ES-I3 (cell line): ENCODE results near the gene RADX.

ENCODE experiments used
- H3K36me3 ChIP-seq: 2 replicates; pipeline ENCODE4 v1.6.1; 2013; ENCODE audit warnings: mild to moderate bottlenecking, low read length, control low read depth, moderate library complexity; ENCODE audit not compliant: insufficient read depth
- H3K4me1 ChIP-seq: 2 replicates; pipeline ENCODE4 v1.6.1; 2013; ENCODE audit warnings: mild to moderate bottlenecking, control low read depth, low read length; ENCODE audit not compliant: insufficient read depth
- H3K9ac ChIP-seq: 2 replicates; pipeline ENCODE4 v1.6.1; 2013; ENCODE audit warnings: low read depth, mild to moderate bottlenecking, low read length, moderate library complexity
- H3K9me3 ChIP-seq: 2 replicates; pipeline ENCODE4 v1.6.1; 2013; ENCODE audit warnings: mild to moderate bottlenecking, low read length, moderate library complexity; ENCODE audit not compliant: control insufficient read depth, insufficient read depth

The RADX gene

DNA sequence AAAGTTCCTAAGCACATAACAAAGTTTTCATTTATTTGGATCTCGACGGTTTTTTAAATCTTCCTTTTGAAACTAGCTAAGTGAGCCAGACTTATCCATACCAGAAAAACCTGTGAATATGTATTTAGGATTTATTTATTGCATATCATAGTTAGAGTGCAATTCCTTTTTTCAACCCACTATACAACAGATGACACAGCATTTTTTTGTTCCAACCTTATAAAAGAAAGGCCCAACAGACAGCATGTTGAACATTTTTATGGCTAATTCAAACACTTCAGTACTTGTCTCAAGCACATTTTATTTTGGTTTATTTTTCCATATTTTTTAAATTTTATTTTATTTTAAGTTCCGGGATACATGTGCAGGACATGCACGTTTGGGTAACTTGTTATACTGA lies 99.6 kb downstream of the RADX start:
- Histone ChIP-seq H3K36me3 (no peaks in the 10 kb centered on the region), H3K4me1 (no peaks in the 10 kb centered on the region), H3K9ac (no peak overlapping the region), H3K9me3 (no peaks in the 10 kb centered on the region)

DNA sequence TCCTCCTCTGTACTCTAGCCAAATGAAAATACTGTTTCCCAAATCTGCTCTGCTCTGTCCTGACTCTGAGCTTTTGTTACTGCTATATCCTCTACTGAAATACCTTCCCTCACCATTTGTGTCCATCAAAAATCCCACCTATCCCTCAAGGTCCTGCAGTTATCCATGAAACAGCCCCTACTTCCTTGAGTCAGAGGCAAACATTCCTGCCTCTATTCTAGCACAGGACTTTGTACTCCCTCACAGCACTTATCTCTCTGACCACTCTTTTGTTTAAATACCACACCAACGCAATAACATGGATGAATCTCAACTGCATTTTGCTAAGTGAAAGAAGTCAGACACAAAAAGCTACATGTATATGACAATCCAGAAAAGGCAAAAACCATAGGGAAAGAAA lies 104.2 kb downstream of the RADX start:
- H3K4me1 ChIP-seq, result no peaks in the 10 kb centered on the region
- no peaks in the 10 kb centered on the region for H3K9me3 ChIP-seq
- no peak overlapping the region for H3K9ac ChIP-seq
- no peaks in the 10 kb centered on the region for H3K36me3 ChIP-seq

DNA sequence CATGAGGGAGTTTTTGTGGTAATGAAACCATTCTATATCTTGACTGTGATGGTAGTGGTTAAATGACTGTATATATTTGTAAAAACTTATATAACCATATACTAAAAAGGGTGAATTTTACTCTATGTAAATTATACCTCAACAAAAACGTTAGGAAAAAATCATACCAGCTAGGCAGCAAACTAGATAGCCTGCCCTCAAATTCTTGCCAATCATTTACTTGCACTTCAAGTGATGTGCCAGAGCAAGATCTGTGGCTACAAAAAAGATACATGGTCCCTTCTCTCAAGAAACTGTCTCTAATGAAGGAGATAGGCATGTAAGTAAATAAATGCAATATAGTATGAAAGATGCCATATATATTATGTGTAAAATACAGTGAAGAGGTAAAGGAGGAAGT lies 104.7 kb downstream of the RADX start:
- Histone ChIP-seq H3K36me3 (no peaks in the 10 kb centered on the region), H3K4me1 (no peaks in the 10 kb centered on the region), H3K9ac (no peak overlapping the region), H3K9me3 (no peaks in the 10 kb centered on the region)

DNA sequence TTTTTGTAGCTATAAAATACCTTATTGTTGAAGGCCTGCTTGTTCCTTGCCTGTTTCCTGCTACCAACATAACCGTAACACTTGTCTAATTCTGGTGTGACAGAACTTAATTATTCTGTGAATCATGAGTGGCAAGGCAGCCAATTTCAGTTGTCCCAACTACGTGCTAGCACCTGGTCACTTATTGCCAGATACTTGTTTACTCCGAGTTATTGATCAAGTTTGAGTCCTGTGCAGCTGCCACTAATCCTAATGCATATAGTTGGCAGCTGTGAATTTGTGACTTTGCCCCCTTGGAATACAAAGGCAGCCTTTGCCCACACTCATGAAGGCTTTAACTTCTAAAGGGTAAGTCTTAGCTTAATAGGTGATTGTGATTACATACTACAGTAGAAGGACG lies 106.9 kb downstream of the RADX start:
- H3K4me1 ChIP-seq, result no peaks in the 10 kb centered on the region
- H3K36me3 ChIP-seq, result no peaks in the 10 kb centered on the region
- no peaks in the 10 kb centered on the region for H3K9me3 ChIP-seq
- no peak overlapping the region for H3K9ac ChIP-seq

DNA sequence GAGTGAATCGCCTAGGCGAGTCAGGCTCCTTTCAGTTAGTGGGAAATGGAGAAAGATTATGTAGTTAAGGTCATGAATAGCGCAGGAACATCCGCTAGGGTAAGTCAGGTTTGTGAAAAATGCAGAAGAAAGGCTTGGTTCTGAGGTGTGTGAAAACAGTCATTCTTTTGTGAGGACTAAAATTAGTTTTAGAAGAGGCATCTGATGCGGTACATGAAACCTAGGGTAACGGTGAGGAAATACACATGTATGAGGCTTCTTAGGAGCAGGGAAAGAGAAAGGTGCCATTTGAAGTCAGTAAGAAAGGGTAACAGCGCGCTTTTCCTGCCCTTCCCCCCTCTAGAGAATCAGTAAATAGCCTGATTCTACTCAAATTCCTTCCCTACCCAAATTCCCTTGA lies 114.2 kb downstream of the RADX start:
- Histone ChIP-seq H3K4me1 (peaks cover 4% of the 10 kb centered on the region; the same call in 1 of the 2 replicates), H3K9ac (peak overlapping the region; percentile 65), H3K36me3 (no peaks in the 10 kb centered on the region), H3K9me3 (no peaks in the 10 kb centered on the region)

DNA sequence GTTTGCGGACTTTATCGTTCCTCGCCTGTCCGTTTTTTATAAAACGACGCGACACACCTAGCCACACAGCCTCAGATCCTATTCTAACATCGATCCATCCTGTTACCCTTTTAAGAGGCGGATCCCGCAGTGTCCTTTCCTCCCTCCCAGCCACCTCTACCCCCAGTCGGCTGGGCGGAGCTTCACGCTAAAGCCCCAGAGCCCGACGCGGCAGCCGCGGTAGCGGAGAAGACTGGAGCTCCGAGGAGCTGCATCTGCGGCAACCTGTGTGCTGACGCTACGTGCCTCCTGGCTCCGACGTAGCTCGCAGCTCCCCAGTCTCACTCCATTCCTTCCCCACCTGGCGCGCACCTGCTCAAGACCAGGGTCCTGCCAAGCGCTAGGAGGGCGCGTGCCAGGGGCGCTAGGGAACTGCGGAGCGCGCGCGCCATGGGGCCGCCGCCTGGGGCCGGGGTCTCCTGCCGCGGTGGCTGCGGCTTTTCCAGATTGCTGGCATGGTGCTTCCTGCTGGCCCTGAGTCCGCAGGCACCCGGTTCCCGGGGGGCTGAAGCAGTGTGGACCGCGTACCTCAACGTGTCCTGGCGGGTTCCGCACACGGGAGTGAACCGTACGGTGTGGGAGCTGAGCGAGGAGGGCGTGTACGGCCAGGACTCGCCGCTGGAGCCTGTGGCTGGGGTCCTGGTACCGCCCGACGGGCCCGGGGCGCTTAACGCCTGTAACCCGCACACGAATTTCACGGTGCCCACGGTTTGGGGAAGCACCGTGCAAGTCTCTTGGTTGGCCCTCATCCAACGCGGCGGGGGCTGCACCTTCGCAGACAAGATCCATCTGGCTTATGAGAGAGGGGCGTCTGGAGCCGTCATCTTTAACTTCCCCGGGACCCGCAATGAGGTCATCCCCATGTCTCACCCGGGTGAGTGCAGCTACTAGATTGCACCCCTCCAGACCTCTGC lies 115.0 kb downstream of the RADX start, which contains the start of gene RNF128:
RNF128 (plus strand) TSS at position 217 of the 953 bp plus-strand sequence; CDS start at position 430, 213 bp downstream.
- Histone ChIP-seq H3K4me1 (peaks cover 4% of the 10 kb centered on the region; the same call in 1 of the 2 replicates), H3K36me3 (no peaks in the 10 kb centered on the region), H3K9me3 (no peaks in the 10 kb centered on the region), H3K9ac (peak within 1 kb of the TSS; percentile 65)

DNA sequence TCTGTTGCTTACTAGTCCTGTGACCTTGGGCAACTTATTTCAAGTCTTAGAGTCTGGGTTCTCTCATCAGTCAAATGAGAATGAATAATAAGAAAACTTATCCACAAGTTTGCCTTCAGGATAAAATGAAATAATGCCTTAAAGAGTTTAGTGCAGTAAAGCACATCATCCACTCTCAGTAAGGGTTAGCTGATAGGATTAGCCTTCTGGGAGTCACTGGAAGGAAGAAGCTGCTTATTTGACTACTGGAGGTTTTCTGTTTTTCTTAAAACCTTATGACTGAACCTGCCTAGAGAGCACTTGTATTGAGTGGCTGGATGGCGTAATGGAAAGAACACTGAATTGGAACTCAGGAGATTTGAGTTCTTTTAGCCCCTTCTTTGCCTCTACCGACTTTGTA lies 116.6 kb downstream of the RADX start:
- H3K9ac ChIP-seq, result no peak overlapping the region
- H3K36me3 ChIP-seq, result no peaks in the 10 kb centered on the region
- H3K9me3 ChIP-seq, result no peaks in the 10 kb centered on the region
- H3K4me1 ChIP-seq, result peaks cover 4% of the 10 kb centered on the region; the same call in 1 of the 2 replicates
